HL-60 (cell line): Measurements from ENCODE around the gene RNF224.

Experiments used
- CTCF ChIP-seq: IDR thresholded peaks from one replicate; pipeline ENCODE4 v1.5.1; 2011; ENCODE audit warnings: low read length, control low read depth, inconsistent platforms; ENCODE audit not compliant: insufficient read depth
- GABPA ChIP-seq: IDR thresholded peaks from 2 replicates; pipeline ENCODE4 v1.6.1; 2012; ENCODE audit warnings: low read depth

- no peak for TF ChIP-seq CTCF
- TF ChIP-seq GABPA: no peak
Observed at GRCh38 chr9:137214620-137215019, 12.7 kb upstream of the RNF224 start.
